IMR-90 (cell line): ENCODE results near the gene TERB1. TPM values are rescaled to one million over a fixed set of nuclear protein-coding genes. Genes with fewer than 3 reads are reported as not detected.

ENCODE experiments used
- ATAC-seq: fragments of 200-7000 bp; cut with Tn5 transposase; 2 replicates; pipeline ENCODE4 v1.9.1; 2020; ENCODE audit warnings: low read depth, mild to moderate bottlenecking, moderate library complexity
- BruUV-seq: library from RNA; stranded (reverse); fragments of 400-500 nt; replicated peaks from 2 replicates; lab custom pipeline; 2021; lab: Mats Ljungman, UMichigan
- CTCF ChIA-PET: fragments of 300-600 bp; formaldehyde crosslinking; extraction: SDS; loops from one replicate; lab custom pipeline; 2021; ENCODE audit warnings: antibody characterized with exemption; lab: Yijun Ruan, JAX
- POLR2A ChIA-PET: fragments of 300-600 bp; sonication (Branson Sonifier 250); formaldehyde crosslinking; loops from one replicate; lab custom pipeline; 2022; ENCODE audit warnings: antibody characterized with exemption; ENCODE audit not compliant: unreplicated experiment; lab: Charles Lee
- DNase-seq: peaks from one replicate; pipeline ENCODE4 v3.0.0; 2013
- H2AFZ ChIP-seq: replicated peaks from 2 replicates; pipeline ENCODE3; 2013; ENCODE audit warnings: low read length, mild to moderate bottlenecking; ENCODE audit not compliant: poor library complexity
- H2AK5ac ChIP-seq: 2 replicates; pipeline ENCODE4 v1.6.1; 2013; ENCODE audit warnings: low read depth, low read length, inconsistent platforms
- H2AK9ac ChIP-seq: replicated peaks from 2 replicates; pipeline ENCODE3; 2013; ENCODE audit warnings: mild to moderate bottlenecking, low read depth, low read length, moderate library complexity; ENCODE audit not compliant: poor library complexity
- H2BK120ac ChIP-seq: 2 replicates; pipeline ENCODE4 v1.6.1; 2013; ENCODE audit warnings: low read depth, low read length, inconsistent platforms
- H2BK15ac ChIP-seq: 3 replicates; pipeline ENCODE4 v1.6.1; 2013; ENCODE audit warnings: low read depth, low read length, inconsistent platforms
- H2BK20ac ChIP-seq: 2 replicates; pipeline ENCODE4 v1.6.1; 2013; ENCODE audit warnings: low read depth, mild to moderate bottlenecking, inconsistent platforms, low read length, moderate library complexity
- H2BK5ac ChIP-seq: 2 replicates; pipeline ENCODE4 v1.6.1; 2013; ENCODE audit warnings: mild to moderate bottlenecking, low read depth, low read length, inconsistent platforms; ENCODE audit not compliant: poor library complexity, severe bottlenecking
- H3K14ac ChIP-seq: replicated peaks from 2 replicates; pipeline ENCODE4 v1.6.1; 2013; ENCODE audit warnings: low read depth, low read length, inconsistent platforms
- H3K18ac ChIP-seq: 2 replicates; pipeline ENCODE4 v1.6.1; 2013; ENCODE audit warnings: low read depth, low read length, control low read depth
- H3K23ac ChIP-seq: 2 replicates; pipeline ENCODE4 v1.6.1; 2013; ENCODE audit warnings: low read depth, low read length, inconsistent platforms
- H3K27ac ChIP-seq: 2 replicates; pipeline ENCODE4 v1.5.1; 2013; ENCODE audit warnings: mild to moderate bottlenecking, control low read depth, low read length; ENCODE audit not compliant: insufficient read depth
- H3K27me3 ChIP-seq: 2 replicates; pipeline ENCODE4 v1.6.1; 2013; ENCODE audit warnings: low read length; ENCODE audit not compliant: control insufficient read depth, insufficient read depth
- H3K36me3 ChIP-seq: 2 replicates; pipeline ENCODE4 v1.6.1; 2013; ENCODE audit warnings: low read length, mixed read lengths; ENCODE audit not compliant: control insufficient read depth, insufficient read depth
- H3K4ac ChIP-seq: 2 replicates; pipeline ENCODE4 v1.6.1; 2013; ENCODE audit warnings: low read depth, low read length, inconsistent platforms
- H3K4me1 ChIP-seq: 2 replicates; pipeline ENCODE4 v1.6.1; 2013; ENCODE audit warnings: low read length, mixed read lengths; ENCODE audit not compliant: control insufficient read depth, insufficient read depth
- H3K4me2 ChIP-seq: 2 replicates; pipeline ENCODE4 v1.6.1; 2013; ENCODE audit warnings: low read depth, mild to moderate bottlenecking, control low read depth, low read length, moderate library complexity
- H3K4me3 ChIP-seq: 2 replicates; pipeline ENCODE4 v1.5.1; 2013; ENCODE audit warnings: low read depth, mild to moderate bottlenecking, control low read depth, low read length, moderate library complexity; ENCODE audit not compliant: insufficient read depth
- H3K56ac ChIP-seq: 2 replicates; pipeline ENCODE4 v1.6.1; 2013; ENCODE audit warnings: low read length, inconsistent platforms; ENCODE audit not compliant: insufficient read depth; ENCODE audit errors: extremely low read depth
- H3K79me1 ChIP-seq, 2 experiments: 2 replicates each; pipeline ENCODE4 v1.6.1; 2013; ENCODE audit warnings: low read length in 2 of 2, inconsistent platforms in 1 of 2, low read depth in 1 of 2
- H3K9ac ChIP-seq: 2 replicates; pipeline ENCODE4 v1.6.1; 2013; ENCODE audit warnings: low read depth, low read length, control low read depth
- H3K9me1 ChIP-seq: 2 replicates; pipeline ENCODE4 v1.6.1; 2013; ENCODE audit warnings: low read length, inconsistent platforms; ENCODE audit not compliant: insufficient read depth
- H3K9me3 ChIP-seq: 2 replicates; pipeline ENCODE4 v1.6.1; 2013; ENCODE audit warnings: low read length; ENCODE audit not compliant: control insufficient read depth, insufficient read depth
- H4K20me1 ChIP-seq: 2 replicates; pipeline ENCODE4 v1.6.1; 2013; ENCODE audit warnings: low read length, inconsistent platforms; ENCODE audit not compliant: insufficient read depth
- H4K5ac ChIP-seq: 2 replicates; pipeline ENCODE4 v1.6.1; 2013; ENCODE audit warnings: mild to moderate bottlenecking, low read depth, low read length, control low read depth
- H4K8ac ChIP-seq, 2 experiments: 2 replicates each; pipeline ENCODE4 v1.6.1; 2013; ENCODE audit warnings: low read depth in 2 of 2, low read length in 2 of 2, control low read depth in 1 of 2, inconsistent platforms in 1 of 2
- H4K91ac ChIP-seq: 2 replicates; pipeline ENCODE4 v1.6.1; 2013; ENCODE audit warnings: low read depth, low read length, inconsistent platforms; ENCODE audit not compliant: insufficient read depth
- BHLHE40 ChIP-seq: fragments of 150-350 bp; IDR thresholded peaks from 2 replicates; pipeline ENCODE4 v1.6.1; 2016; ENCODE audit warnings: mild to moderate bottlenecking, low read depth, low read length
- MAFK ChIP-seq: IDR thresholded peaks from 2 replicates; pipeline ENCODE4 v1.6.1; 2012; ENCODE audit warnings: low read depth, low read length, improper control_type of control experiment
- RAD21 ChIP-seq: IDR thresholded peaks from 2 replicates; pipeline ENCODE4 v1.6.1; 2012; ENCODE audit warnings: low read length, improper control_type of control experiment
- WGBS, 2 experiments: methylation state at CpG; one replicate each; pipeline versions ENCODE4 v1.1.5 to v1.1.7; 2013; ENCODE audit warnings: missing lambda C conversion rate in 2 of 2; ENCODE audit not compliant: insufficient read length in 1 of 2; ENCODE audit errors: extremely low coverage in 2 of 2; 5-methylcytosine and 5-hydroxymethylcytosine counted together
- dilution Hi-C: fragments of 300-500 bp; cut with HindIII; formaldehyde crosslinking; loops from one replicate; pipeline ENCODE4 v1.14.3; 2018; ENCODE audit warnings: low sequenced_read_pairs; ENCODE audit not compliant: unreplicated experiment
- in situ Hi-C: fragments of 300-500 bp; cut with MboI; formaldehyde crosslinking; loops from 3 replicates; pipeline ENCODE4 v1.14.3; 2019; ENCODE audit warnings: low sequenced_read_pairs, inconsistent platforms, mixed read lengths
- intact Hi-C: fragments of 100-400 bp; cut with micrococcal nuclease; formaldehyde crosslinking; loops from 2 replicates; pipeline ENCODE4 v1.10.0; 2022
- polyA plus RNA-seq, 3 experiments: library from polyadenylated mRNA; depleted of rRNA; stranded (reverse); fragments of >200 nt; gene quantifications; 2 replicates each; pipeline ENCODE4 v1.2.3, GENCODE V29; 2012; ENCODE audit warnings: low replicate concordance in 1 of 3
- total RNA-seq: library from RNA; depleted of rRNA; stranded (reverse); fragments of >200 nt; gene quantifications from 2 replicates; pipeline ENCODE4 v1.2.3, GENCODE V29; 2012

The TERB1 gene
- total and polyA plus RNA-seq, 2 of the 4 experiments (the other 2 are of a cell fraction) = not detected

GRCh38 chr16:66735891-66736290 is 65.5 kb downstream of the TERB1 start:
- BruUV-seq = no TSS peak
- ATAC-seq = no peak
- no peak overlapping the region for H3K56ac ChIP-seq
- no peak overlapping the region for H2BK15ac ChIP-seq
- H3K4me3 ChIP-seq = no peak overlapping the region
- no peak overlapping the region for H3K4me2 ChIP-seq
- TF ChIP-seq BHLHE40 (no peak), RAD21 (no peak), MAFK (no peak)
- H2BK120ac ChIP-seq = no peak overlapping the region
- H3K4me1 ChIP-seq = peaks cover 5% of the 10 kb centered on the region
- no peak overlapping the region for H4K8ac ChIP-seq
- H3K9me1 ChIP-seq = peaks cover 10% of the 10 kb centered on the region
- peaks cover 44 to 70% of the 10 kb centered on the region in 2 experiments for H3K79me1 ChIP-seq
- intact Hi-C loops (no loop called here), dilution Hi-C loops (no loop called here), in situ Hi-C loops (no loop called here)
- H2BK5ac ChIP-seq = no peak overlapping the region
- no peak overlapping the region for H4K5ac ChIP-seq
- H3K14ac ChIP-seq = no peak overlapping the region
- POLR2A ChIA-PET = no interaction called here
- no peak overlapping the region for H2AK5ac ChIP-seq
- H3K27me3 ChIP-seq = no peaks in the 10 kb centered on the region
- no peak overlapping the region for H2AFZ ChIP-seq
- peaks cover 68% of the 10 kb centered on the region for H3K36me3 ChIP-seq
- no peak for DNase-seq
- H3K9me3 ChIP-seq = no peaks in the 10 kb centered on the region
- CTCF ChIA-PET = interaction anchor here (0.6 kb wide), 1 partner anchor 392 kb away, joined by 4 read pairs; no protein-coding TSS in a partner anchor
- no peak overlapping the region for H3K18ac ChIP-seq
- no peak overlapping the region for H4K91ac ChIP-seq
- WGBS, 2 experiments = 100% methylated on average over 1 of the region's 4 CpGs; no CpG with 5 or more reads in 1 of the 2 experiments
- no peak overlapping the region for H2AK9ac ChIP-seq
- H4K20me1 ChIP-seq = peaks cover 41% of the 10 kb centered on the region
- no peak overlapping the region for H3K9ac ChIP-seq
- no peak overlapping the region for H2BK20ac ChIP-seq
- H3K4ac ChIP-seq = no peak overlapping the region
- H3K27ac ChIP-seq = no peak overlapping the region
- H3K23ac ChIP-seq = no peak overlapping the region
